SK-N-SH treated with all-trans-retinoic acid at 6 μM for 48 hours (cell line): ENCODE results near the gene OBSCN.

ENCODE experiments used
- ATAC-seq: fragments of 200-7000 bp; cut with Tn5 transposase; 3 replicates; pipeline ENCODE4 v1.9.1; 2020; ENCODE audit warnings: mild to moderate bottlenecking, moderate library complexity
- ARNTL ChIP-seq: fragments of 450-650 bp; formaldehyde crosslinking; IDR thresholded peaks from 2 replicates; pipeline ENCODE4 v1.5.0; 2020; ENCODE audit warnings: low read depth, mild to moderate bottlenecking, moderate library complexity, borderline replicate concordance
- BACH2 ChIP-seq: fragments of 250-450 bp; sonication (Bioruptor Pico); IDR thresholded peaks from 2 replicates; pipeline ENCODE4 v1.9.0; 2021; ENCODE audit warnings: mild to moderate bottlenecking, borderline replicate concordance
- CSDC2 ChIP-seq: fragments of 250-450 bp; sonication (Bioruptor Pico); IDR thresholded peaks from 2 replicates; pipeline ENCODE4 v1.5.0; 2020; ENCODE audit warnings: mild to moderate bottlenecking, moderate library complexity
- ESRRG ChIP-seq: fragments of 250-450 bp; sonication (Bioruptor Pico); IDR thresholded peaks from 2 replicates; pipeline ENCODE4 v1.6.1; 2021; ENCODE audit warnings: mild to moderate bottlenecking
- GLIS3 ChIP-seq: fragments of 250-450 bp; sonication (Bioruptor Pico); IDR thresholded peaks from 2 replicates; pipeline ENCODE4 v1.5.0; 2020; ENCODE audit warnings: mild to moderate bottlenecking, moderate library complexity
- ISL1 ChIP-seq: fragments of 250-450 bp; sonication (Bioruptor Pico); IDR thresholded peaks from 2 replicates; pipeline ENCODE4 v2.1.2; 2022; ENCODE audit warnings: mild to moderate bottlenecking, moderate library complexity
- OSR1 ChIP-seq: fragments of 250-450 bp; sonication (Bioruptor Pico); IDR thresholded peaks from 2 replicates; pipeline ENCODE4 v1.8.0; 2022; ENCODE audit warnings: moderate library complexity, mild to moderate bottlenecking, inconsistent platforms
- RARB ChIP-seq: fragments of 250-450 bp; sonication (Bioruptor Pico); IDR thresholded peaks from 2 replicates; pipeline ENCODE4 v1.8.0; 2021; ENCODE audit warnings: mild to moderate bottlenecking, moderate library complexity
- SNAI2 ChIP-seq: fragments of 250-450 bp; sonication (Bioruptor Pico); IDR thresholded peaks from 2 replicates; pipeline ENCODE4 v1.5.0; 2020; ENCODE audit warnings: mild to moderate bottlenecking, moderate library complexity
- TCF4 ChIP-seq: fragments of 250-450 bp; sonication (Bioruptor Pico); IDR thresholded peaks from 2 replicates; pipeline ENCODE4 v1.8.0; 2021; ENCODE audit warnings: mild to moderate bottlenecking, moderate library complexity, borderline replicate concordance
- ZC3H10 ChIP-seq: fragments of 250-450 bp; sonication (Bioruptor Pico); IDR thresholded peaks from 2 replicates; pipeline ENCODE4 v1.5.1; 2021; ENCODE audit warnings: mild to moderate bottlenecking, moderate library complexity
- ZFP3 ChIP-seq: fragments of 250-450 bp; sonication (Bioruptor Pico); IDR thresholded peaks from 2 replicates; pipeline ENCODE4 v1.5.0; 2020; ENCODE audit warnings: mild to moderate bottlenecking, moderate library complexity
- ZFP30 ChIP-seq: fragments of 450-650 bp; formaldehyde crosslinking; IDR thresholded peaks from 2 replicates; pipeline ENCODE4 v1.5.0; 2022; ENCODE audit warnings: mild to moderate bottlenecking, moderate library complexity
- ZNF565 ChIP-seq: fragments of 450-650 bp; formaldehyde crosslinking; conservative IDR thresholded peaks from 2 replicates; pipeline ENCODE4 v1.5.0; 2020; ENCODE audit warnings: low read depth, mild to moderate bottlenecking, moderate library complexity
- ZNF70 ChIP-seq: fragments of 450-650 bp; formaldehyde crosslinking; IDR thresholded peaks from 2 replicates; pipeline ENCODE4 v1.5.0; 2020; ENCODE audit warnings: mild to moderate bottlenecking, moderate library complexity
- ZNF8 ChIP-seq: fragments of 450-650 bp; formaldehyde crosslinking; IDR thresholded peaks from 2 replicates; pipeline ENCODE4 v1.5.0; 2020; ENCODE audit warnings: mild to moderate bottlenecking, moderate library complexity
- TF ChIP-seq, protein P1 (sequence below): fragments of 250-450 bp; sonication (Bioruptor Pico); IDR thresholded peaks from 2 replicates; pipeline ENCODE4 v1.5.1; 2020; ENCODE audit warnings: low read depth, mild to moderate bottlenecking, moderate library complexity
- TF ChIP-seq, protein P2 (sequence below): fragments of 250-450 bp; sonication (Bioruptor Pico); IDR thresholded peaks from 2 replicates; pipeline ENCODE4 v1.5.1; 2021; ENCODE audit warnings: mild to moderate bottlenecking, moderate library complexity
- TF ChIP-seq, protein P3 (sequence below): fragments of 250-450 bp; sonication (Bioruptor Pico); IDR thresholded peaks from 2 replicates; pipeline ENCODE4 v1.5.0; 2020; ENCODE audit warnings: mild to moderate bottlenecking, moderate library complexity
- TF ChIP-seq, protein P4 (sequence below): fragments of 250-450 bp; sonication (Bioruptor Pico); IDR thresholded peaks from 2 replicates; pipeline ENCODE4 v1.8.0; 2021; ENCODE audit warnings: low read depth, mild to moderate bottlenecking, moderate library complexity, borderline replicate concordance
- TF ChIP-seq, protein P5 (sequence below): fragments of 250-450 bp; sonication (Bioruptor Pico); IDR thresholded peaks from 2 replicates; pipeline ENCODE4 v1.8.0; 2020; ENCODE audit warnings: mild to moderate bottlenecking, moderate library complexity, borderline replicate concordance

Gene OBSCN

DNA sequence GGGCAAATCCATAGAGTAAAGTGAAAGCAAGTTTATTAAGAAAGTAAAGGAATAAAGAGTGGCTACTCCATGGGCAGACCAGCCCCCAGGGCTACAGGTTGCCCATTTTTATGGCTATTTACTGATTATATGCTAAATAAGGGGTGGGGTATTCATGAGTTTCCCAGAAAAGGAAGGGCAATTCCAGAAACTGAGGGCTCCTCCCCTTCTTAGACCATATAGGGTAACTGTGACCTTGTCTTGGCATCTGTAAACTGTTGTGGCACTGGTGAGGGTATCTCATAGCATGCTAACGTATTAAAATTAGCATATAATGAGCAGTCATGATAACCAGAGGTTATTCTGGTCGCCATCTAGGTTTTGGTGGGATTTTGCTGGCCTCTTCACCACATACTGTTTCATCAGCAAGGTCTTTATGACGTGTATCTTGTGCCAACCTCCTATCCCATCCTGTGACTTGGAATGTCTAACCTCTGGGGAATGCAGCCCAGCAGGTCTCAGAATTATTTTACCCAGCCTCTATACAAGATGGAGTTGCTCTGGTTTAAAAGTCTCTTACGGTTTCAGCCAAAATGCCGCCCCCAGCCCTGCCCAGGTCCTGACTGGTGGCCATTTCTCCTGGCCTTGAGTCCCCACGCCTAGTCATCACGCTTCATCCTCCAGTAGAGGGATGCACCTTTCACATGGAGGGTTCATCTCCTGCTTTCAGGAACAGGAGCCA, 209.8 kb downstream of the OBSCN start:
- TF ChIP-seq, protein P1, sequence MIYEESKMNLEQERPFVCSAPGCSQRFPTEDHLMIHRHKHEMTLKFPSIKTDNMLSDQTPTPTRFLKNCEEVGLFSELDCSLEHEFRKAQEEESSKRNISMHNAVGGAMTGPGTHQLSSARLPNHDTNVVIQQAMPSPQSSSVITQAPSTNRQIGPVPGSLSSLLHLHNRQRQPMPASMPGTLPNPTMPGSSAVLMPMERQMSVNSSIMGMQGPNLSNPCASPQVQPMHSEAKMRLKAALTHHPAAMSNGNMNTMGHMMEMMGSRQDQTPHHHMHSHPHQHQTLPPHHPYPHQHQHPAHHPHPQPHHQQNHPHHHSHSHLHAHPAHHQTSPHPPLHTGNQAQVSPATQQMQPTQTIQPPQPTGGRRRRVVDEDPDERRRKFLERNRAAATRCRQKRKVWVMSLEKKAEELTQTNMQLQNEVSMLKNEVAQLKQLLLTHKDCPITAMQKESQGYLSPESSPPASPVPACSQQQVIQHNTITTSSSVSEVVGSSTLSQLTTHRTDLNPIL (CRISPR knock-in tag), result no peak
- no peak for TF ChIP-seq ZFP30
- no peak for TF ChIP-seq GLIS3
- TF ChIP-seq, protein P2, sequence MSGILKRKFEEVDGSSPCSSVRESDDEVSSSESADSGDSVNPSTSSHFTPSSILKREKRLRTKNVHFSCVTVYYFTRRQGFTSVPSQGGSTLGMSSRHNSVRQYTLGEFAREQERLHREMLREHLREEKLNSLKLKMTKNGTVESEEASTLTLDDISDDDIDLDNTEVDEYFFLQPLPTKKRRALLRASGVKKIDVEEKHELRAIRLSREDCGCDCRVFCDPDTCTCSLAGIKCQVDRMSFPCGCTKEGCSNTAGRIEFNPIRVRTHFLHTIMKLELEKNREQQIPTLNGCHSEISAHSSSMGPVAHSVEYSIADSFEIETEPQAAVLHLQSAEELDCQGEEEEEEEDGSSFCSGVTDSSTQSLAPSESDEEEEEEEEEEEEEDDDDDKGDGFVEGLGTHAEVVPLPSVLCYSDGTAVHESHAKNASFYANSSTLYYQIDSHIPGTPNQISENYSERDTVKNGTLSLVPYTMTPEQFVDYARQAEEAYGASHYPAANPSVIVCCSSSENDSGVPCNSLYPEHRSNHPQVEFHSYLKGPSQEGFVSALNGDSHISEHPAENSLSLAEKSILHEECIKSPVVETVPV (CRISPR knock-in tag), result no peak
- no peak for TF ChIP-seq ZNF70 (CRISPR knock-in tag)
- no peak for TF ChIP-seq ZNF565
- no peak for TF ChIP-seq ESRRG (CRISPR knock-in tag)
- TF ChIP-seq RARB (CRISPR knock-in tag), result no peak
- no peak for TF ChIP-seq ARNTL (CRISPR knock-in tag)
- peak; percentile 75; the same call in 1 of the 2 replicates for TF ChIP-seq CSDC2
- peak; percentile 50; the same call in 1 of the 2 replicates for TF ChIP-seq SNAI2 (CRISPR knock-in tag)
- 0 out of 2 replicates have a peak, but pooled peaks have one; percentile 81 for TF ChIP-seq OSR1 (CRISPR knock-in tag)
- TF ChIP-seq BACH2 (CRISPR knock-in tag), result no peak
- no peak for TF ChIP-seq ISL1
- TF ChIP-seq ZFP3, result peak; percentile 71; the same call in 1 of the 2 replicates
- TF ChIP-seq ZC3H10 (CRISPR knock-in tag), result no peak
- TF ChIP-seq, protein P3, sequence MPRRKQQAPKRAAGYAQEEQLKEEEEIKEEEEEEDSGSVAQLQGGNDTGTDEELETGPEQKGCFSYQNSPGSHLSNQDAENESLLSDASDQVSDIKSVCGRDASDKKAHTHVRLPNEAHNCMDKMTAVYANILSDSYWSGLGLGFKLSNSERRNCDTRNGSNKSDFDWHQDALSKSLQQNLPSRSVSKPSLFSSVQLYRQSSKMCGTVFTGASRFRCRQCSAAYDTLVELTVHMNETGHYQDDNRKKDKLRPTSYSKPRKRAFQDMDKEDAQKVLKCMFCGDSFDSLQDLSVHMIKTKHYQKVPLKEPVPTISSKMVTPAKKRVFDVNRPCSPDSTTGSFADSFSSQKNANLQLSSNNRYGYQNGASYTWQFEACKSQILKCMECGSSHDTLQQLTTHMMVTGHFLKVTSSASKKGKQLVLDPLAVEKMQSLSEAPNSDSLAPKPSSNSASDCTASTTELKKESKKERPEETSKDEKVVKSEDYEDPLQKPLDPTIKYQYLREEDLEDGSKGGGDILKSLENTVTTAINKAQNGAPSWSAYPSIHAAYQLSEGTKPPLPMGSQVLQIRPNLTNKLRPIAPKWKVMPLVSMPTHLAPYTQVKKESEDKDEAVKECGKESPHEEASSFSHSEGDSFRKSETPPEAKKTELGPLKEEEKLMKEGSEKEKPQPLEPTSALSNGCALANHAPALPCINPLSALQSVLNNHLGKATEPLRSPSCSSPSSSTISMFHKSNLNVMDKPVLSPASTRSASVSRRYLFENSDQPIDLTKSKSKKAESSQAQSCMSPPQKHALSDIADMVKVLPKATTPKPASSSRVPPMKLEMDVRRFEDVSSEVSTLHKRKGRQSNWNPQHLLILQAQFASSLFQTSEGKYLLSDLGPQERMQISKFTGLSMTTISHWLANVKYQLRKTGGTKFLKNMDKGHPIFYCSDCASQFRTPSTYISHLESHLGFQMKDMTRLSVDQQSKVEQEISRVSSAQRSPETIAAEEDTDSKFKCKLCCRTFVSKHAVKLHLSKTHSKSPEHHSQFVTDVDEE (CRISPR knock-in tag), result no peak
- no peak for TF ChIP-seq TCF4 (CRISPR knock-in tag)
- no peak for ATAC-seq

DNA sequence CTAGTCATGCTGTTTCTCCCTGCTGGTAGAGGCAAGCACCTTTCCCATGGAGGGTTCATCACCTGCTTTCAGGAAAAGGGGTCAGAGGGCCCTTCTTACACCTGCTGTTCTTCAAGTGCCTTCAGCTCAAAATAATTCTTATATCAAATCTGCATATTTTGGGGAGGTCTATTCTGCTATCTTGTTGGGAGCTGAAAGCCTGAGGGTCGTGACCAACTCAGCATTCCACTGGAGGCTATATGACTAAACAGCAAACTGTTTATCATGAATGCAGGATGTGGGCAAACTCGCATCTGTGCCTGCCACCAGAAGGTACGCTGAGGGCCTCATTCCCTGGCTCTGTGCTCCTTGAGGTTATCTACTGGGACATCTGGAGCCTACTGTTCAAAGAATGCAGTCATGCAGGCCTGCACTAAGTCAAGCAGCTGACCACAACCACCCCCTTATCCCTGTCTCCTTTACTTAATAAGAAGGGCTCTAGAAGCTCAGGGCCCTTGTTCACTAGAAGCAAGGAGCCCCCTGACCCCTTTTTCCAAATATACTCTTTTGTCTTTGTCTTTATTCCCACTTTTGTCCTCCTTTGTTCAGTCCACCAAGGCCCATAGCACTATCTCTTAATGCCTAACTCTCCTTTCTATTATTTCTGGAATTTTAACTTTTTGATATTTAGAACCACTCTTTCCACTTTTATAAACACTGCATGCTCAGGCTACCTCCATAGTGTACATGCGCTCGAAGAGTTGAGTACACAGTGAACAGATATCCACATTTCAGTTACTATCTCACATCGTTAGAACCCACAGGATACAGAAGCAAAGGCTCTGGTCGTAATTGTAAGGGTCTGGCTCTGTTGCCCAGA, 213.4 kb downstream of the OBSCN start:
- TF ChIP-seq, protein P2 (CRISPR knock-in tag), result no peak
- TF ChIP-seq, protein P3 (CRISPR knock-in tag), result no peak
- TF ChIP-seq BACH2 (CRISPR knock-in tag) (no peak), ZNF70 (CRISPR knock-in tag) (no peak), ZNF565 (no peak), ZFP30 (no peak), ZNF8 (CRISPR knock-in tag) (no peak), ESRRG (CRISPR knock-in tag) (no peak), ZC3H10 (CRISPR knock-in tag) (no peak)
- TF ChIP-seq, protein P4, sequence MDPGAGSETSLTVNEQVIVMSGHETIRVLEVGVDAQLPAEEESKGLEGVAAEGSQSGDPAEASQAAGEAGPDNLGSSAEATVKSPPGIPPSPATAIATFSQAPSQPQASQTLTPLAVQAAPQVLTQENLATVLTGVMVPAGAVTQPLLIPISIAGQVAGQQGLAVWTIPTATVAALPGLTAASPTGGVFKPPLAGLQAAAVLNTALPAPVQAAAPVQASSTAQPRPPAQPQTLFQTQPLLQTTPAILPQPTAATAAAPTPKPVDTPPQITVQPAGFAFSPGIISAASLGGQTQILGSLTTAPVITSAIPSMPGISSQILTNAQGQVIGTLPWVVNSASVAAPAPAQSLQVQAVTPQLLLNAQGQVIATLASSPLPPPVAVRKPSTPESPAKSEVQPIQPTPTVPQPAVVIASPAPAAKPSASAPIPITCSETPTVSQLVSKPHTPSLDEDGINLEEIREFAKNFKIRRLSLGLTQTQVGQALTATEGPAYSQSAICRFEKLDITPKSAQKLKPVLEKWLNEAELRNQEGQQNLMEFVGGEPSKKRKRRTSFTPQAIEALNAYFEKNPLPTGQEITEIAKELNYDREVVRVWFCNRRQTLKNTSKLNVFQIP, result no peak
- TF ChIP-seq, protein P5, sequence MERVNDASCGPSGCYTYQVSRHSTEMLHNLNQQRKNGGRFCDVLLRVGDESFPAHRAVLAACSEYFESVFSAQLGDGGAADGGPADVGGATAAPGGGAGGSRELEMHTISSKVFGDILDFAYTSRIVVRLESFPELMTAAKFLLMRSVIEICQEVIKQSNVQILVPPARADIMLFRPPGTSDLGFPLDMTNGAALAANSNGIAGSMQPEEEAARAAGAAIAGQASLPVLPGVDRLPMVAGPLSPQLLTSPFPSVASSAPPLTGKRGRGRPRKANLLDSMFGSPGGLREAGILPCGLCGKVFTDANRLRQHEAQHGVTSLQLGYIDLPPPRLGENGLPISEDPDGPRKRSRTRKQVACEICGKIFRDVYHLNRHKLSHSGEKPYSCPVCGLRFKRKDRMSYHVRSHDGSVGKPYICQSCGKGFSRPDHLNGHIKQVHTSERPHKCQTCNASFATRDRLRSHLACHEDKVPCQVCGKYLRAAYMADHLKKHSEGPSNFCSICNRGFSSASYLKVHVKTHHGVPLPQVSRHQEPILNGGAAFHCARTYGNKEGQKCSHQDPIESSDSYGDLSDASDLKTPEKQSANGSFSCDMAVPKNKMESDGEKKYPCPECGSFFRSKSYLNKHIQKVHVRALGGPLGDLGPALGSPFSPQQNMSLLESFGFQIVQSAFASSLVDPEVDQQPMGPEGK (CRISPR knock-in tag), result no peak
- TF ChIP-seq, all 23 proteins: peak for 0
- no peak for ATAC-seq
